ENCODE measurements around the gene TNS4.

- no peak for TF ChIP-seq POLR2AphosphoS5 (IDR thresholded peaks at IDR 0.05)
- TF ChIP-seq CTCF (IDR thresholded peaks at IDR 0.05) = no peak
- TF ChIP-seq POLR2A (IDR thresholded peaks at IDR 0.05) = no peak
These were observed 5.4 kb upstream of the TNS4 start for GRCh38 chr17:40506786-40507185.

Measured in stomach (tissue), 4 donors.